NT2/D1 (cell line): ENCODE results near the gene ACVR1C.

ENCODE experiments used
- SUZ12 ChIP-seq: IDR thresholded peaks from 2 replicates; pipeline ENCODE4 v1.6.1; 2011; ENCODE audit not compliant: insufficient read length, insufficient read depth; ENCODE audit errors: extremely low read depth
- YY1 ChIP-seq: IDR thresholded peaks from 2 replicates; pipeline ENCODE4 v1.6.1; 2011; ENCODE audit not compliant: insufficient read length, insufficient read depth
- ZNF274 ChIP-seq: IDR thresholded peaks from 2 replicates; pipeline ENCODE4 v1.6.1; 2011; ENCODE audit warnings: mild to moderate bottlenecking, low read depth, low read length

GRCh38 chr2:157492189-157492773, 136.4 kb downstream of the ACVR1C start:
- TF ChIP-seq YY1 (no peak), ZNF274 (no peak), SUZ12 (no peak)
